ENCODE results near the gene KCNJ14.

KCNJ14 gene

DNA sequence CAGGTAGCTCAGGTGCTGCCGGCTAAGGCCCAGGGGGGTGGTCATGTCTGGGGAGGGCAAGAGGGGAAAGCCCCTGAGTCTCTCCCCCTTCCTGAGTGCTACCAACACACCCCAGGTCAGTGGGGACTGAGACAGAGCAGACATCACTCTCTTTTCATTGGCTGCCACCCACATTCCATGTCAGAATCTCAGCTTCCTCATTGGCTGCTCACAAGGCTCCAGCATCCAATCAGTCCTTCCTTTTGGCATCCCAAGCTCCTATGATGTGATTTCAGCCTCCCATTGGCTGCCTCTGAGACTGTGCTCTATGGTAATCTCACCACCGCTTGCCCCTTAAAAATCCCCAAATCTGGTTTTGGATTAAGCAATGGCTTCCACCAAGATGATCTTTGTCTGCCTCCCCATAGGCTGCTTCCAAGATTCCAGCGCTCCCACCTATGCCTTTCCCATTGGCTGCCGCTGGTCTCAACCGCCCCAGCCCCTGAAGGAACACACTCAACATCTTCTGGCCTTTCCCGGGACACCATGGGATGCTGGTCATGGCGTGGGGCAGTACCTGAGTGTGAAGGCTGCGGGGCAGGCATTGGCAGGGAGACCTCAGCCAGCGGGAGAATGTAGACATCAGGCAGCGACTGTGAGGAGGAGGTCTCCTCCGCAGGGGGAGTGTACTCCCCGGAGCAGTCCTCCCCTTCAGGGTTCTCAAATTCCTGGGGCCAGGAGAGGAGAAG is 54.3 kb downstream of the KCNJ14 start:
- DNase-seq: no peak

DNA sequence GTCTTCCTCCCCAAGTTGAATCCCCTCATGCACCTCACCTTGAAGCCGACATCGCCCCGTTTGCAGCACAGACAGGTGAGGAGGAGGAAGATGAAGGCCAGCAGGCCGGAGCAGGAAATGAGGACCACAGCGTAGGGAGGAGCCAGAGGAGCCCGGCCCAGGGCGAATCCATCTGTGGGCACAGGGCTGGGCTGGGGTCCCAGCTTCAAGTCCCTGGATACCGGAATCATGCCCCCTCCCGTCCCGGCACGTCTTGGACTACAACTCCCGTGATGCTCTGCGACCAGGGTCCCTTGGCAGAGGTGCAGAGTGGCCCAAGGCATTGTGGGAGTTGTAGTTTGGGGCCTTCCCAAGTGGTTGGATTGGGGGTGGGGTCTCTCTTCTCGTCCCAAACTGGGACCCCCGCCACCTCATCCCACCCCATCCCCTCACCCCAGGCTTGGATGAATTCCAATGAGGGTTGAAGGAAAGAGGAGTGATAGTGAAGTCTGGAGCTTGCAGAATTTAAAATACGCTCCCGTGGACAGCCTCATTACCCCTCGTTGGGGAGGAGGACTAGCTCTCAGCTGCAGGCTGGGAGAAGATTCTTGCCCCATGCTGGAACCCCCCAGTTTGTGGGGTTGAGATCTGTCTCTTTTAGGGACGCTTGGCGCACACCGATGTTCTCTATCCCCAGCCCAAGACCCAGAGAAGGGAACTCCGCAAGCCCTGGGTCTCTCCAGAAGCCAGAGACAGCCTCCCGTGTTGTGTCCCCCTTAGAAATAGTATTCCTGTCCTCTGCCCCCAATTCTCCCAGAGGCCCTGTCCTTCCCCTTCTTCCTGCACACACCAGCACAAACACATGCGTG is 55.3 kb downstream of the KCNJ14 start:
- peak; percentile 64 for DNase-seq

DNA sequence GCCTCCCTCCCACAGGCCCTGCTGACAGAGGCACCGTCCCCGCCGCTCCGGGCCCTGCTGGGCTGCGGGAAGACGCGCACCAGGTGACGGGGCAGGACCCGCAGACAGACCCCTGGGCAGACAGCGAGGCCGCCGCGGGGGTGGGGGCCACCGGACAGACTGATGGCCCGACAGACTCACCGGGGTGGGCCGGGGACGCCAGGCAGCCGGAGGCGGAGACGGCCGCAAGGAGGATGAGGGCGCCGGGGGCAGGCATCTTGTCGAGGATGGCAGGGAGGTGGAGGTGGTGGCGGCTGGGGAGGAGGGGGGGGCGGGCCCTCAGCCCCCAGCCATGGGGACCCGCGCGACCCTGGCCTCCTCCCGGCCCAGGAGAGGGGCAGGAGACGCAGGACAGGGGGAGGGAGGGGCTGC is 56.0 kb downstream of the KCNJ14 start:
- no peak for DNase-seq

DNA sequence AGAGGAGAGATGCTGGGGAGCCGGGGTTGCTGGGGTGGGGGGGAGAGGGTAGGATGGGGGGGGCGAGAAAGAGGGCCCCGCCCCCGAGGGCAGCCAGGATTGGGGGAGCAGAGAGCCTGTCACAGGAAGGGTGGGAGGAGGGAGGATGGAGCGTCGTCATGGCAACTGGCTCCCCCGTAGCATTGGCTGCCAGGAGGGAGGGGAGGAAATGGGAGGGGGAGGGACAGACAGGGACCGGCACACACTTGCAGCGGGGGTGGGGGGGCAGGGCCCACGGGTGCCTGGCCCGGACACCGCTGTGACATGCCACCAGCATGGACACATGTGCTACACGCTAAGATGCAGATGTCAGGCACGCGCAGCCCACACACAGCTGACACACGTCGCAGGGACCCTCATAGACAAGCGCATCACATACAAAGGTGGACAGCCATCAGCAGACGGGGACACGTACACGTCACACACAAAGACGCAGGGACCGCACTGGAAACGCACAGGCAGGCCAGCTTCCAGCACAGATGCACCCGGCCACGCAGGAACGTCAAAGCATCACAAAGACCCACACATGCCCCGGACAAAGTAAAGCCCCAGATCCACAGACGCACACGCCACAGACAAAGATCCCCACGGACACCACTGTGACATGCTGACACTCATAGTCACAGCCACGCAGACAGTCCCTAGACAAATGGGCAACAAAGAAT is 56.6 kb downstream of the KCNJ14 start, which contains the start of gene LMTK3:
LMTK3 (minus strand) TSS at position 36 of the 704 bp plus-strand sequence. CDS start 259 bp downstream, outside the sequence.
- DNase-seq: peak; percentile 90

DNA sequence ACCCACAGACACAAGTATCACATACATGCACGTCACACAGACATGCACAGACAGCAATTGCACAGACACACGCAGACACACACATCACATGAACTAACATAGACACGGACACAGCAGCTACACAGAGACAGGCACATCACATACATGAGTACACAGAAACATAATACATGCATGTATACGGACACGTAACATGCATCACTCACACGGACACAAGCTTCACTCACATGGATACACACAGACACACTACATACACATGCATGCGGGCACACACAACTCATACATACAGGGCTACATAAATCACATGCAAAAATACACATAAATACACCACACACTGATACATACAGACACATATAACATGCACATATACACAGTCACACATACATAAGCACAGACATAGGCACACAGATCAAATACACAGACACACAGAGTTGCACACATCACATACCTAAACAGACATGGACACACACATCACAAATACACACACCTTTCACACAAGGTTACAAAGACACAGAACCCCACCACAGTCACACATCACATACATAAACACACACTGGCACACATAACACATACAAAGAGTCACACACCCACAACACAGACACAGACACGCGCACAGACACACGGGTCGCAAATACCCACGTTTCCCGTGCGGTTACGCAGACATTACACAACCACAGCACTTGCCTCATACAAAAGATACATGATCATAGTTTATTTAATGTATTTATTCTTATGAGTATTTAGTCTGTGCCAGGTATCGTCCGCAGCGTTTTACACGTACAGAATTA is 57.3 kb downstream of the KCNJ14 start:
- no peak for DNase-seq

DNA sequence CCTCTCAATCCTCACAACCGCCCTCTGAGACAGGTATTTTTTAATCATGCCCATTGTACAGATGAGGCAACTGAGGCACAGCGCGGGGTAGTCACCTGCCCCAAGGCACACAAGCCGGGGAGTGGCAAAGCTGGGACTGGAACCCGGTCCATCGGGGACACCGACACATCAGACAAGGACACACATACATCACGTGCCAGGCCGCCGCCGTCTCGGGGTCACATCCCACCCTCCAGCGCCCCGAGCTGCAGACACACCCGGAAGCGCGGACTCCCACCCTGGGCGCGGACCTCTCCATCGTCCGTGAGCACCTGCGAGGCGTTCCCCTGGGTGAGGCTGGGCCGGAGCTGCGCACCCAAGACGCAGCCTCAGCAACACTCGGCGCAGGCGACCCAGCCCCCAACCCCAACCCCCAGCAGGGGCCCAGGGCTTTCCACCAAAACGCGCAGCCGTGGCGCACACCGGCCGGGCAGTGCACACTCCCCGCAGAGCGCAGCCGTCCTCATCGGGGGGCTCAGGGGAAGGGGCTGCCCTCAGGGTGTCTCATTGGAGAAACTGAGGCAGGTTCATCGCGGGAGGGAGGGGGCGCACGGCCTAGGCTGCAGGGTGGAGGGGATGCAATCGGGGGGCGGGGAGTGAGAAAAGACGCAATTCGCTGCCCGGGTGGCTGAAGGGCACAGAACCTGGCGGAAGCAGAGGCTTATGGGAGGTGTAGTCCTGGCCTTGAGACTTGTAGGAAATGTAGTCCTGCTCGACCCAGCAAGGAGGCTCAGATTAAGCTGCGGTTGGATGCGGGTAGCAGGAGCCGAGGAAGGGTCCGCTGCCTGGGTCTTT is 58.1 kb downstream of the KCNJ14 start:
- DNase-seq: peak; percentile 74

DNA sequence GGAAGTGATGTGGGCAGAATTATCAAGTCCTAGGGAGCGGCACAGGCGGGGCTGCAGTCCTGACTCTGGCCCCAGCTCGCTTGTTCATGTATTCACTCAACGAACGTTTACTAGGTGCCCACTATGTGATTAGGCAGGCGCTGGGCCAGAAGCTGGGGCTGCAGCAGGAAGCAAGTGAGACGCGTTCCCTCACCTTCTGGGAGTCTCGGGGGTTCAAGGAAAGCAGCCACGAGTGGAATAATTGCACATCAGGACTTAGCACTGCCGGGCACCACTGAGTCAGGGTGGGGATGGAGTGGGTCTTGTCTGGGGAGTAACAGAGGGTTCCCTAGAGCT is 58.7 kb downstream of the KCNJ14 start:
- no peak for DNase-seq

DNA sequence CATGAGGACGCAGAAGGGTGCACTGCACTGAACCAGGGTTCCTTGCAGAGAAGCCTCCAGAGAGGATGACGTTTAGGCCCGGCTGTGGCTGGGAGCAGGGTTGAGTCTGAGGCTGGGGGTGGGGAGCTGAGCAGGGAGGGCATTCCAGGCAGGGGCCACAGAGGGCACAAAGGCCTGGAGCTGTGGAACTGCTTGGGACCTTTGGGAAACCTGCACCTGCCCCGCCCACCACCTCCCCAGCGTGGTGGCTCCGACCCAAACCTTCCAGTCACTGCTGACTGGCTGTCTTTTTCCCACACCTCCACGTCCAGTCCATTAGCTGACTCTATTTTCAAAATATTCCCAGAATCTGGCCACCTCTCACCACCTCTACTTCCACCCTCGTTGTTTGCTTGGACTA is 61.2 kb downstream of the KCNJ14 start:
- DNase-seq: no peak

All from CD4-positive, alpha-beta T cell treated with Interferon gamma for 1 hour (primary cell).